HFFc6 (cell line): Measurements from ENCODE around the gene HEPN1. TPM values are rescaled to one million over a fixed set of nuclear protein-coding genes. Genes with fewer than 3 reads are reported as not detected.

Experiments
- DNase-seq: peaks from one replicate; pipeline ENCODE4 v3.0.0-alpha.2; 2018
- H3K27ac Mint-ChIP-seq: 2 replicates; pipeline ENCODE4 v1.8.0; 2020; ENCODE audit warnings: mild to moderate bottlenecking, mixed read lengths
- H3K27me3 Mint-ChIP-seq: 2 replicates; pipeline ENCODE4 v1.8.0; 2021; ENCODE audit warnings: mild to moderate bottlenecking, moderate library complexity, mixed read lengths; ENCODE audit not compliant: insufficient read depth
- H3K36me3 Mint-ChIP-seq: 2 replicates; pipeline ENCODE4 v1.8.0; 2021; ENCODE audit warnings: low read depth, mixed read lengths
- H3K4me1 Mint-ChIP-seq: 2 replicates; pipeline ENCODE4 v1.8.0; 2020; ENCODE audit warnings: low read depth, mixed read lengths
- H3K4me3 Mint-ChIP-seq: 2 replicates; pipeline ENCODE4 v1.8.0; 2020; ENCODE audit warnings: mild to moderate bottlenecking, moderate library complexity, mixed read lengths
- H3K9me3 Mint-ChIP-seq: 2 replicates; pipeline ENCODE4 v1.8.0; 2020; ENCODE audit warnings: mild to moderate bottlenecking, mixed read lengths
- total RNA-seq, 6 experiments: library from RNA; stranded (reverse); fragmentation: NEBNext Ultra II Directional; extraction: Animal tissue kit (Norgen Biotek cat#: 25700); gene quantifications; 2 replicates in 1 of 6; 3 replicates in 5 of 6; pipeline ENCODE4 v1.2.3, GENCODE V29; 2021
- TF ChIP-seq, protein P1 (sequence below): fragments of 200-600 bp; sonication (generic); IDR thresholded peaks from 2 replicates; pipeline ENCODE4 v1.5.0; 2021; ENCODE audit warnings: antibody characterized with exemption, mild to moderate bottlenecking

HEPN1 gene
- total RNA-seq, 6 experiments from 2014 or later, result not detected

GRCh38 chr11:124898263-124898680 is 20.8 kb upstream of the HEPN1 start:
- H3K27me3 Mint-ChIP-seq, result peaks cover 2% of the 10 kb centered on the region
- H3K4me3 Mint-ChIP-seq, result peak overlapping the region; percentile 46
- TF ChIP-seq, protein P1, sequence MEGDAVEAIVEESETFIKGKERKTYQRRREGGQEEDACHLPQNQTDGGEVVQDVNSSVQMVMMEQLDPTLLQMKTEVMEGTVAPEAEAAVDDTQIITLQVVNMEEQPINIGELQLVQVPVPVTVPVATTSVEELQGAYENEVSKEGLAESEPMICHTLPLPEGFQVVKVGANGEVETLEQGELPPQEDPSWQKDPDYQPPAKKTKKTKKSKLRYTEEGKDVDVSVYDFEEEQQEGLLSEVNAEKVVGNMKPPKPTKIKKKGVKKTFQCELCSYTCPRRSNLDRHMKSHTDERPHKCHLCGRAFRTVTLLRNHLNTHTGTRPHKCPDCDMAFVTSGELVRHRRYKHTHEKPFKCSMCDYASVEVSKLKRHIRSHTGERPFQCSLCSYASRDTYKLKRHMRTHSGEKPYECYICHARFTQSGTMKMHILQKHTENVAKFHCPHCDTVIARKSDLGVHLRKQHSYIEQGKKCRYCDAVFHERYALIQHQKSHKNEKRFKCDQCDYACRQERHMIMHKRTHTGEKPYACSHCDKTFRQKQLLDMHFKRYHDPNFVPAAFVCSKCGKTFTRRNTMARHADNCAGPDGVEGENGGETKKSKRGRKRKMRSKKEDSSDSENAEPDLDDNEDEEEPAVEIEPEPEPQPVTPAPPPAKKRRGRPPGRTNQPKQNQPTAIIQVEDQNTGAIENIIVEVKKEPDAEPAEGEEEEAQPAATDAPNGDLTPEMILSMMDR, result peak; percentile 52
- no peaks in the 10 kb centered on the region for H3K9me3 Mint-ChIP-seq
- H3K27ac Mint-ChIP-seq, result peak overlapping the region; percentile 98
- H3K36me3 Mint-ChIP-seq, result no peaks in the 10 kb centered on the region
- peak; percentile 91 for DNase-seq
- H3K4me1 Mint-ChIP-seq, result peaks cover 77% of the 10 kb centered on the region

DNA sequence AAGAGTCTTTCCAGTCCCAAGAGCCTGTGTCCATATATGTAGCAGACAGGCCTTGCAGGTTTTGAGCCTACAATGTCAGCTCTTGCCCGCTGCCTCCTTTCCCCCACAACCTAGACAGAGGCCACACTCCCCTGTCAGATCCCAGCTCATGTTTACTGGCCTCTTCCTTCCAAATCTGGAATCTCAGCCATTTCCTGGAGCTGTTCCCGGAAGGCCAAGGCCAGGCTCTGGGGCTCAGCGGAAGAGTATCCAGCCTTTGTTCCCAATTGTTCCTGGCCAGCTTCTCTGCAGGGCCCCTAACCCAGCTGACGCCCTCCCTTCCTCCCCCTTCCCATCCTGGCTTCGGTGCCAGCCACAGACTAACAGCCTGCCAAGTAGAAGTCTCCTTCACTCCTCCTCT is 20.3 kb upstream of the HEPN1 start:
- Mint-ChIP-seq H3K4me3 (peak overlapping the region; percentile 46), H3K27me3 (peaks cover 2% of the 10 kb centered on the region)

GRCh38 chr11:124899383-124900145 is 19.5 kb upstream of the HEPN1 start:
- TF ChIP-seq, protein P1, result peak; percentile 61
- no peak for DNase-seq
- Mint-ChIP-seq H3K27ac (peak overlapping the region; percentile 98), H3K4me3 (peak overlapping the region; percentile 15), H3K9me3 (no peaks in the 10 kb centered on the region), H3K4me1 (peaks cover 75% of the 10 kb centered on the region), H3K27me3 (peaks cover 2% of the 10 kb centered on the region), H3K36me3 (no peaks in the 10 kb centered on the region)

More for the DNA sequence above, 20.3 kb upstream of the HEPN1 start:
- Mint-ChIP-seq H3K9me3 (no peaks in the 10 kb centered on the region), H3K4me1 (peaks cover 79% of the 10 kb centered on the region), H3K27ac (peak overlapping the region; percentile 98), H3K36me3 (no peaks in the 10 kb centered on the region)
- TF ChIP-seq, protein P1, result no peak
- DNase-seq, result no peak

- TF ChIP-seq, protein P1, result no peak
- H3K27me3 Mint-ChIP-seq, result peaks cover 3% of the 10 kb centered on the region
- H3K9me3 Mint-ChIP-seq, result no peaks in the 10 kb centered on the region
- H3K4me3 Mint-ChIP-seq, result peak overlapping the region; percentile 80
- peaks cover 70% of the 10 kb centered on the region for H3K4me1 Mint-ChIP-seq
- H3K27ac Mint-ChIP-seq, result peak overlapping the region; percentile 98
- peak; percentile 85 for DNase-seq
- H3K36me3 Mint-ChIP-seq, result no peaks in the 10 kb centered on the region
Observed at GRCh38 chr11:124900464-124900863, 18.6 kb upstream of the HEPN1 start.

GRCh38 chr11:124902616-124903015 is 16.4 kb upstream of the HEPN1 start:
- H3K27ac Mint-ChIP-seq, result no peak overlapping the region
- H3K9me3 Mint-ChIP-seq, result no peaks in the 10 kb centered on the region
- H3K4me3 Mint-ChIP-seq, result no peak overlapping the region
- no peak for DNase-seq
- TF ChIP-seq, protein P1, result no peak
- H3K27me3 Mint-ChIP-seq, result peaks cover 3% of the 10 kb centered on the region
- peaks cover 53% of the 10 kb centered on the region for H3K4me1 Mint-ChIP-seq
- H3K36me3 Mint-ChIP-seq, result no peaks in the 10 kb centered on the region
